Activated naive CD4-positive, alpha-beta T cell treated with anti-CD3 and anti-CD28 coated beads, Interleukin-2, amount 10 ng/mL, durations not matched to agents 7 days and 5 days (primary cell): ENCODE measurements around the gene RANBP17.

Experiments used
- CTCF ChIA-PET: fragments of 350-600 bp; sonication (Branson Sonifier 250); formaldehyde crosslinking; loops from one replicate; lab custom pipeline; 2021; ENCODE audit warnings: antibody characterized with exemption; lab: Charles Lee
- DNase-seq: peaks from one replicate; pipeline ENCODE4 v3.0.0-alpha.2; 2020
- H3K27ac Mint-ChIP-seq: one replicate; pipeline ENCODE4 v1.8.0; 2021; ENCODE audit warnings: mild to moderate bottlenecking, moderate library complexity, mixed read lengths
- H3K27me3 Mint-ChIP-seq: one replicate; pipeline ENCODE4 v1.8.0; 2021; ENCODE audit warnings: mild to moderate bottlenecking, mixed read lengths
- H3K36me3 Mint-ChIP-seq: one replicate; pipeline ENCODE4 v1.8.0; 2021; ENCODE audit warnings: mixed read lengths
- H3K4me1 Mint-ChIP-seq: one replicate; pipeline ENCODE4 v1.8.0; 2021; ENCODE audit warnings: mixed read lengths
- H3K4me3 Mint-ChIP-seq: one replicate; pipeline ENCODE4 v1.8.0; 2021; ENCODE audit warnings: mild to moderate bottlenecking, moderate library complexity, mixed read lengths
- H3K9me3 Mint-ChIP-seq: one replicate; pipeline ENCODE4 v1.8.0; 2021; ENCODE audit warnings: mixed read lengths

The RANBP17 gene

DNA sequence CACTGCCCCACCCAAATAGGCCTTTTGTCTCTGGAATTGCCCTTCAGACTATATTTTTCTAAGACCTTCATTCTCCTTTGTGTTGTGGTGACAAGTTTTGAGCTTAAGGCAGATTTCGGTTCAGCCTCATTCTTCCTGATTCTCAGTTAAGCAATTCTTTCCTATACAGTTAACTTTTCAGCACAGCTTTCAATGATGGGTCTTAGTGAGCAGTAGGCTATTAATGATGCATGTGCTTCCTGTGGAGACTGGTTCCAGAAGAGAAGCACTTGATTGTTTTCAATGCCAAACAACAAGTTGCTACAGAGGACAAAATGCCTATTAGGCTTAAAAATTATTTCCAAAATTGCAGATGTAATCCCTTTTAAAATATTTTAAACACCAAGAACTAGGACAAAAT lies 399.5 kb downstream of the RANBP17 start:
- H3K4me1 Mint-ChIP-seq = peaks cover 16% of the 10 kb centered on the region
- H3K36me3 Mint-ChIP-seq = no peaks in the 10 kb centered on the region
- H3K4me3 Mint-ChIP-seq = no peak overlapping the region
- CTCF ChIA-PET = interaction anchor here (0.6 kb wide), 1 partner anchor 517 kb away, joined by 3 read pairs; no protein-coding TSS in a partner anchor
- H3K9me3 Mint-ChIP-seq = no peaks in the 10 kb centered on the region
- no peak overlapping the region for H3K27ac Mint-ChIP-seq
- no peaks in the 10 kb centered on the region for H3K27me3 Mint-ChIP-seq
- no peak for DNase-seq

DNA sequence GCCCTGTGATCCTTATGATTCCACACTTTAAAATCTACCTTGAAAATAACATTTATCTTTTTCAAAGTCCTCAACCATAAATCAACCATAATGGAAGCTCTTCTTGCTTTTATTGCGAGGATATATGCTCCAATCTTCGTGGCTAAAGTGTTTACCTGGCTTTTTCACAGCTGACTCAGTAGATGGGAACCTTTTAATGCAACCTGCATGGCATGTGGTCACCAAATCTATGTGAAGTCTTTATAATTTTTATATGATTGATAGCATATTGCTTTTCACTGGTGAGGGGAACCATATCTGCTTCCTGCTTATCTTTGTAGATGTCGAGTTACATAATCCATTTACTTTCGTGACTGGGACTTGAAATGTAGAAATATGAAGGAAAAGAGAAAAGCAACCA lies 400.1 kb downstream of the RANBP17 start:
- H3K27me3 Mint-ChIP-seq = no peaks in the 10 kb centered on the region
- H3K4me3 Mint-ChIP-seq = no peak overlapping the region
- DNase-seq = no peak
- no peak overlapping the region for H3K27ac Mint-ChIP-seq
- H3K36me3 Mint-ChIP-seq = no peaks in the 10 kb centered on the region
- H3K4me1 Mint-ChIP-seq = peaks cover 16% of the 10 kb centered on the region
- no peaks in the 10 kb centered on the region for H3K9me3 Mint-ChIP-seq
- CTCF ChIA-PET = interaction anchor here (1.5 kb wide), 1 partner anchor 55 kb away, joined by 5 read pairs; no protein-coding TSS in a partner anchor

DNA sequence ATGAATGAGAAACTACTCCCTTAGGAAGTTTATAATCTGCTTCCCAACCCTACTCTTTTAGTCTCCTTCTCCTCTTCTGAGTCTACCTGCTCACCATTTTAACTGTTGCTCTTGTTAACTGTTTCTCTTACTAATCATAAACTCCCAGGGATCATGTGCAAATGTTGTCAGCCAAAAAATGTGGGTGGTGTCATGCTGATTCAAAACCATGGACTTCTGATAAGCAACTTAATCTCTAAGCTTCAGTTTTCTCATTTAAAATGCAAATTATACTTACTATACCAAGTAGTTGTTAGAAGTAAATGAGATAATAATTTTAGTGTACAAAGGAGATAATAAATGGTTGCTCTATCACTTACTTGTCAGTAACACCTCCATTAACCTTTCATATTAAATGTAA lies 401.4 kb downstream of the RANBP17 start:
- CTCF ChIA-PET = interaction anchor here (1.5 kb wide), 1 partner anchor 56 kb away, joined by 5 read pairs; no protein-coding TSS in a partner anchor
- no peak for DNase-seq
- H3K27ac Mint-ChIP-seq = no peak overlapping the region

GRCh38 chr5:171264843-171265242 lies 403.0 kb downstream of the RANBP17 start:
- no peaks in the 10 kb centered on the region for H3K9me3 Mint-ChIP-seq
- H3K4me1 Mint-ChIP-seq = peaks cover 16% of the 10 kb centered on the region
- no peak overlapping the region for H3K27ac Mint-ChIP-seq
- peaks cover 3% of the 10 kb centered on the region for H3K27me3 Mint-ChIP-seq
- DNase-seq = no peak
- H3K4me3 Mint-ChIP-seq = no peak overlapping the region
- H3K36me3 Mint-ChIP-seq = no peaks in the 10 kb centered on the region
- CTCF ChIA-PET = interaction anchor here (1.0 kb wide), 1 partner anchor 57 kb away, joined by 3 read pairs; no protein-coding TSS in a partner anchor

More for the DNA sequence above, 401.4 kb downstream of the RANBP17 start:
- Mint-ChIP-seq H3K27me3 (no peaks in the 10 kb centered on the region), H3K4me1 (peaks cover 16% of the 10 kb centered on the region), H3K36me3 (no peaks in the 10 kb centered on the region), H3K9me3 (no peaks in the 10 kb centered on the region), H3K4me3 (no peak overlapping the region)

DNA sequence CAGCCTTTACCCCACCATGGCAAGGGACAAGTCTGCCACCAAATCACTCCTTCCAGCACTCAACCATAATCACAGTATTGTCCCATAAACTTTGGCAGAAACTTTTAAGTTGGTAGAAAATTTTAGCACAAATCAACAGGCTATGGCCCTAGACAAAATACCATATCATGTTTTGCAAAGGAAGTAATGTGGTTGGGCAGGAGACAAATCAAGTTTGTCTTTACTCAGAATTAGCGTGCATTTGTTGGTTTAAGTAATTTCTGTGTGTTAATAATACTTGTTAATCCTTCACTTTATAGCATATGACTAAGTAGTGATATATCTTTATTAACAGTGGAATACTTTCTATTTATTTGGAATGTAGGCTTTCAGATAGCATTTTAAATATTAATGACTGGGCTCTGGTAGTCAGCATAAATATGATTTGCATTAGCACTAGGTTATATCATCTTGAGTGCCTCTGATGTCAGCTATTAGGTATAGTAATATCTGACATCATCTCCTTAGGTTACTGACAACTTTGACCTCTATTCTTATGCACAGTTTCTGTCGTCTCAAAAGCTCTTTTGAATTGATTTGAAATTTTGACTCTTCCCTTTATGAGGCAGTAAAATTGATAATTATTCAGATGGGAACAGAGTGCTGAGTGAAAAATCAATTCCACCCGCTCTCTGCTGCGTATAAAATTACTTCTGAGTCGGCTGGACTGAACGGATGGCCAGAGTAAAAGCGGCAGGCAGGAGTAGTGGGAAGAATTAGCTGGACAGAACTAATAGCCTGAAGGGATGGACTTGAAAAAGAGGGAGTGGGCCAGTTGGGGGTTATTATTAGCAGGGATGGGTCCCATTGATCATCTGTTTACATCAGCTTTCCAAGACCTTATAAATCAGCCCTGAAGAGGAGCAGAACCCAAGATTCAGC lies 407.1 kb downstream of the RANBP17 start:
- Mint-ChIP-seq H3K36me3 (no peaks in the 10 kb centered on the region), H3K27me3 (peaks cover 11% of the 10 kb centered on the region), H3K27ac (no peak overlapping the region), H3K9me3 (no peaks in the 10 kb centered on the region), H3K4me3 (no peak overlapping the region), H3K4me1 (peaks cover 16% of the 10 kb centered on the region)
- no peak for DNase-seq
- CTCF ChIA-PET = no interaction called here

- H3K27ac Mint-ChIP-seq = no peak overlapping the region
- no peak for DNase-seq
- H3K27me3 Mint-ChIP-seq = peaks cover 11% of the 10 kb centered on the region
- no peaks in the 10 kb centered on the region for H3K9me3 Mint-ChIP-seq
- H3K4me1 Mint-ChIP-seq = peaks cover 11% of the 10 kb centered on the region
- H3K36me3 Mint-ChIP-seq = no peaks in the 10 kb centered on the region
- no peak overlapping the region for H3K4me3 Mint-ChIP-seq
- CTCF ChIA-PET = no interaction called here
These were observed 407.9 kb downstream of the RANBP17 start for GRCh38 chr5:171269717-171270116.

GRCh38 chr5:171270136-171270535 lies 408.3 kb downstream of the RANBP17 start:
- Mint-ChIP-seq H3K4me1 (peaks cover 7% of the 10 kb centered on the region), H3K27ac (no peak overlapping the region), H3K4me3 (no peak overlapping the region), H3K36me3 (no peaks in the 10 kb centered on the region), H3K27me3 (peaks cover 11% of the 10 kb centered on the region), H3K9me3 (no peaks in the 10 kb centered on the region)
- CTCF ChIA-PET = no interaction called here
- no peak for DNase-seq

DNA sequence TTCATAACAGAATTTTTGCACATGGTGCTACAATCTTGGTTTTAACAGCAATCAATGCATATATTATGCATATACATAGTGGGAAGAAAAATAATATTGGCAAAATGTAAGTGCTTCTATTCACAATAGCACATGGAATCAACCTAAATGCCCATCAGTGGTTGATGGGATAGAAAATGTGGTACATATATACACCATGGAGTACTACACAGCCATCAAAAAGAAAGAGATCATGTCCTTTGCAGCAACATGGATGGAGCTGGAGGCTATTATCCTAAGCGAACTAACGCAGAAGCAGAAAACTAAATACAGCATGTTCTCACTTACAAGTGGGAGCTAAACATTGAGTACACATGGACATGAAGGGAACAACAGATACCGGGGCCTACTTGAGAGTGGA lies 410.0 kb downstream of the RANBP17 start:
- peaks cover 15% of the 10 kb centered on the region for H3K27me3 Mint-ChIP-seq
- CTCF ChIA-PET = interaction anchor here (2.7 kb wide), 1 partner anchor 71 kb away, joined by 7 read pairs; no protein-coding TSS in a partner anchor
- DNase-seq = no peak
- no peaks in the 10 kb centered on the region for H3K36me3 Mint-ChIP-seq
- H3K9me3 Mint-ChIP-seq = no peaks in the 10 kb centered on the region
- no peak overlapping the region for H3K4me3 Mint-ChIP-seq
- H3K27ac Mint-ChIP-seq = no peak overlapping the region
- H3K4me1 Mint-ChIP-seq = no peaks in the 10 kb centered on the region

GRCh38 chr5:171272996-171273970 lies 411.5 kb downstream of the RANBP17 start:
- CTCF ChIA-PET = interaction anchor here (2.7 kb wide), 1 partner anchor 70 kb away, joined by 7 read pairs; no protein-coding TSS in a partner anchor
- Mint-ChIP-seq H3K4me3 (no peak overlapping the region), H3K27me3 (peaks cover 15% of the 10 kb centered on the region), H3K27ac (no peak overlapping the region), H3K9me3 (no peaks in the 10 kb centered on the region), H3K36me3 (no peaks in the 10 kb centered on the region), H3K4me1 (no peaks in the 10 kb centered on the region)
- peak; percentile 26 for DNase-seq

DNA sequence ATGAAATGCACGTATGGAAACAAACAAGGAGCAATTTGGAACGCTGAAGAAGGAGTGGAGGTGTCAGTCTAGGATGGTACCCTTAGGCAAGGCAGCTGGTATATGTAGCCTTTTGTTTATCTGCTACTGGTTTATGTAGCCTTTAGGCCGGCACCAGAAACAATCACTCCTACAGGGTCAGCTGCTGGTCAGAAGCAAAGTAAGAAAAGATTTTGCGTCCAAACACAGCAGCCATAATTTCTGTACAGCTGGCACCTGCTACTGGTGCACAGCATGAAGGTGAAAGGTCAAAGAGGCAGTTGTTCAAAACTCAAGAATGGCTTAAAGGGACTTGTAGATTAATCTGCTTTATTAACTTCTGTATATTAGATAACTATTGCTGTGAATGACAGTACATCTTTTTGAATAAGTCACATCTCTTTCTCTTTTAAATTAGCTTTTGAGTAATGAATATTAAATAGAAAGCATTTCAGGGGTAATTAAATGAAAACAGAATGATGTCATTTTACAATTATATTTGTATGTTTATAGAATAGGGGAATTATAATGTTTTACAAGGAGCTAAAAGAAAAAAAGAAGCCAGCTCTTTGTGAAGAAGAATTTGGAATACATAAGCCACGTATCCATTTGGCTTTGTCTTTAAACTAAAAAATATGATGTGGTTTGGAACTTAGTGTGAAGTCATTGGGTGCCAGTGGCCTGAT lies 414.2 kb downstream of the RANBP17 start:
- no peaks in the 10 kb centered on the region for H3K4me1 Mint-ChIP-seq
- H3K27me3 Mint-ChIP-seq = peaks cover 14% of the 10 kb centered on the region
- H3K36me3 Mint-ChIP-seq = no peaks in the 10 kb centered on the region
- CTCF ChIA-PET = no interaction called here
- H3K4me3 Mint-ChIP-seq = no peak overlapping the region
- H3K9me3 Mint-ChIP-seq = no peaks in the 10 kb centered on the region
- no peak overlapping the region for H3K27ac Mint-ChIP-seq
- DNase-seq = no peak

DNA sequence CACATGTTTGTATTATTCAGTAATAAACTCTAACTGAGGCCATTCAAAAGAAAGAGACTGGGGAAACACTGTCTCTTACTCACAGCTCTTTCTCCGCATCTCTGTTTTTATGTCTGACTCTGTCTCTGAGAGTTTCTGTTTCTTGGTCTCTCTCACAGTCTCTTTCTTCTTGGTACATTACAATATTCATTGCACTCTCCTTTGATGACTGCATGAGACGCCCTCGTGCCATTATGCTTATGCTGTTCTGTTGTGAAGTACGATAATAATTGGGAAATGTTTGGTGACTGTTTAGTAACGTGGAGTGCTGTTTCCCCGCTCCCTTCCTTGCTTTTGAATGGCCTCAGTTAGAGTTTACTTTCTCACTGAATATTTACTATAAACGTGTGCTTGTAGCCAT lies 421.9 kb downstream of the RANBP17 start:
- Mint-ChIP-seq H3K4me3 (no peak overlapping the region), H3K4me1 (no peaks in the 10 kb centered on the region), H3K27me3 (peaks cover 24% of the 10 kb centered on the region), H3K36me3 (no peaks in the 10 kb centered on the region), H3K27ac (no peak overlapping the region), H3K9me3 (no peaks in the 10 kb centered on the region)
- DNase-seq = no peak
- CTCF ChIA-PET = no interaction called here

- CTCF ChIA-PET = no interaction called here
- DNase-seq = no peak
- no peaks in the 10 kb centered on the region for H3K36me3 Mint-ChIP-seq
- H3K4me1 Mint-ChIP-seq = no peaks in the 10 kb centered on the region
- no peak overlapping the region for H3K27ac Mint-ChIP-seq
- H3K4me3 Mint-ChIP-seq = no peak overlapping the region
- no peaks in the 10 kb centered on the region for H3K9me3 Mint-ChIP-seq
- peaks cover 29% of the 10 kb centered on the region for H3K27me3 Mint-ChIP-seq
These were observed 423.6 kb downstream of the RANBP17 start for GRCh38 chr5:171285465-171285864.

DNA sequence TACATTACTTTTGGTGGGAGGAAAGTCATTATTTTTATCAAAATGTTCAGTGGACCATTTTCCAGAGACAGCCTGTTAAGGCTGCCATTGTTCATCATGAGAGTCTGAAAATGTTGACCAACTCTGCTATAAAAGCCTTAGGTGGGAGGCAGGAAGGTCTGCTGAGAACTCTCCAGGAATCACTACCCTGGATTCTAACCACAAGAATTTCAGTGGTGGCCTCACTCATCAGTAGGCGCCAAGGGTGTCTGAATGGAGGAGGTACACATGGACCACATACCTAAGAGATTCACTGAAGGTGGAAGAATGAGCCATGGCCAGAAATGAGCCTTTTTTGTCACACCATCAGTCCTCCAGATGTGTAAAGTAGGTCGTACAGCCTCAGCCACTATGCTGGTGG lies 426.2 kb downstream of the RANBP17 start:
- CTCF ChIA-PET = no interaction called here
- no peaks in the 10 kb centered on the region for H3K36me3 Mint-ChIP-seq
- H3K4me3 Mint-ChIP-seq = no peak overlapping the region
- H3K4me1 Mint-ChIP-seq = no peaks in the 10 kb centered on the region
- DNase-seq = no peak
- H3K9me3 Mint-ChIP-seq = no peaks in the 10 kb centered on the region
- no peak overlapping the region for H3K27ac Mint-ChIP-seq
- H3K27me3 Mint-ChIP-seq = peaks cover 20% of the 10 kb centered on the region
